Measurements from ENCODE around the gene RASSF1. TPM values are rescaled to one million over a fixed set of nuclear protein-coding genes. Genes with fewer than 3 reads are reported as not detected.

The RASSF1 gene
- total RNA-seq, 2 experiments from 2014 or later, result 157 to 160 TPM

DNA sequence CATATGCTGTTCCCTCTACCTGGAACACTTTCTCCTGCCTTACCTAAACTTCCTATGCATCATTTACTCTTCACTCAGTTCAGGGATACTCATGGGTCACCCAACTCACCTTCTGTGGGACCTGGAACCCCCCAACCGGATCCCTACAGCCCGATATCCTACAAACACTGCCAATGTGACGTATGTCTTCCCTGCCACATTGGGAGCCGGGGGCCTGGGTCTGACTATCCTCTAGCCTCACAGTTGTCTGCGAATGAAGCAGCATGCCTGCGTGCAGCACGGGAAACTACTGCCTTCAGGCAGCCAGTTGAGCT is 9.5 kb upstream of the RASSF1 start:
- H3K36me3 Mint-ChIP-seq (ENCODE audit: low read depth), result peaks cover 46% of the 10 kb centered on the region
- DNase-seq, result no peak
- POLR2A ChIA-PET, result interaction anchor here (0.9 to 32.1 kb wide), 17 partner anchors 9 to 268 kb away, joined by 3 to 704 read pairs (median 5); partner anchors contain the start of genes CISH, HEMK1, HYAL2 and HYAL3
- H3K9me3 Mint-ChIP-seq, result no peaks in the 10 kb centered on the region
- no peaks in the 10 kb centered on the region for H3K27me3 Mint-ChIP-seq
- CTCF ChIA-PET, result interaction anchor here (0.7 to 7.0 kb wide), 10 partner anchors 10 to 263 kb away, joined by 3 to 65 read pairs (median 4); partner anchors contain the start of genes CISH, RASSF1 and TMEM115
- peaks cover 67% of the 10 kb centered on the region for H3K4me1 Mint-ChIP-seq
- H3K27ac Mint-ChIP-seq, result peak overlapping the region; percentile 93
- peak overlapping the region; percentile 91 for H3K4me3 Mint-ChIP-seq

DNA sequence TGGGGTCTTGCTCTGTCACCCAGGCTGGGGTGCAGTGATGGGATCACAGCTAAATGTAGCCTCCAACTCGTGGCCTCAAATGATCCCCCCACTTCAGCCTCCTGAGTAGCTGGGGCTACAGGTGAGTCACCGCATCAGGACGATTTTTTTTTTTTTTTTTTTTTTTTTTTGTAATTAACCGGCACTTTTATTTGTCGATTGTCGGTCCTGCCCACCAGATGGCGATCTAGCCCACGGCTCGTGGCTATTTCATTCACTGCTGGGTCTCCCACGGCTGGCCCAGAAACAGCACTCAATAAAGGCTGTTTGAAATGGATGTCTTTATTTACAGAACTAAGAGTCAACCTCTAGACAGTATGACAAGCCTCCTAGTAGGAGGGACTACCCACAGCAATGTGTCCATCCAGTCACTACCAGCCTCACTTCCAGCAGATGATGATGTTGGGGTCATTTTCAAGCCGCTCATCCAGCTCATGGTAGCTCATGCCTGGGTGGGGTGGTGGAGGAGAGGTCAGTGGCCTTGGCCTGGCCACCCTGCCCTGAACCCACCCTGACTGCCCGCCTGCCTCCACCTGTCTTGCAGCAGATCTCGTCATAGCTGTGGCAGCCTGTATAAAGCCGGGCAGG is 6.7 kb upstream of the RASSF1 start:
- H3K36me3 Mint-ChIP-seq (ENCODE audit: low read depth), result peaks cover 30% of the 10 kb centered on the region
- H3K27me3 Mint-ChIP-seq, result no peaks in the 10 kb centered on the region
- CTCF ChIA-PET, result interaction anchor here (0.6 to 7.0 kb wide), 14 partner anchors 9 to 285 kb away, joined by 3 to 65 read pairs (median 4); partner anchors contain the start of gene RASSF1
- POLR2A ChIA-PET, result interaction anchor here (0.8 to 32.1 kb wide), 7 partner anchors 10 to 265 kb away, joined by 3 to 704 read pairs (median 12); partner anchors contain the start of genes C3orf18, CISH, HYAL2 and HYAL3
- peak overlapping the region; percentile 58 for H3K27ac Mint-ChIP-seq
- peaks cover 83% of the 10 kb centered on the region for H3K4me1 Mint-ChIP-seq
- no peaks in the 10 kb centered on the region for H3K9me3 Mint-ChIP-seq
- no peak overlapping the region for H3K4me3 Mint-ChIP-seq
- peak; percentile 83 for DNase-seq

DNA sequence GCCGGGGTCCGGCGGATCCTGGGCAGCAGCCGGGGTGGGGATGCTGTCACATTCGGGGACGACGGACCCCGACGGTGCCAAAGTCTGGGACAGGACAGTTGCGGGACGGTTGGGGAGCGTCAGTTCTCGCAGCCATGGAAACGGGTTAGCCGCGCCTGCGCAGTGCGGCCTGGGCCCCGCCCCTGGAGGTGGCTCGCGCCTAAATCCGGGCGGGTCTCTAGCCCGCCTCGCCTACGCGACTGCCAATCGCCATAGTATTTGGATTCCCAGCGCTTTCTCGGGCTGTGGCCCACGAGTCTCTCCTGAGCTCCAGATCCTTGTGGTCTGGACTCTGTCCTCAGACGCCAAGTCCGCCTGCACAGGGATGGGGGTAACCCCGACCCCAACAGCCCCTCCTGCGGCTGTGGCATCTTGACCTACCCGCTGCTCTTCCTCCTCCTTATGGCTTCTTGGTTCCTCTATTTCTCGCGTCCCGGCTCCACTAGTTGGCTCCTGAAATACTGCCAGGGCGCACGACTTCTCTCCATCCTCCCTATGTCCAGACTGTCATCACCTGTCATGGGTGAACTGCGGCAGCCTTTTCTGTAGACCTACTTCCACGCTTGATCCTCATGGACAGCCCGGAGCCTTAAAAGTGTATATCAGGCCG is 5.1 kb upstream of the RASSF1 start, which contains the start of gene ZMYND10:
Gene ZMYND10 (minus strand): TSS at position 147 of the 649 bp plus-strand sequence. CDS start 153 bp downstream, outside the sequence.
- Mint-ChIP-seq H3K36me3 (ENCODE audit: low read depth) (peaks cover 27% of the 10 kb centered on the region), H3K4me3 (peak within 1 kb of the TSS; percentile 62), H3K27me3 (no peaks in the 10 kb centered on the region), H3K9me3 (no peaks in the 10 kb centered on the region), H3K4me1 (peaks cover 85% of the 10 kb centered on the region), H3K27ac (peak within 1 kb of the TSS; percentile 54)
- CTCF ChIA-PET, result interaction anchor here (0.7 to 6.5 kb wide), 3 partner anchors 7 to 285 kb away, joined by 3 to 65 read pairs (median 4); partner anchors contain the start of genes HEMK1 and RASSF1
- POLR2A ChIA-PET, result interaction anchor here (1.1 to 32.1 kb wide), 6 partner anchors 11 to 268 kb away, joined by 3 to 704 read pairs (median 6); partner anchors contain the start of genes HEMK1, HYAL2, HYAL3 and NAA80
- peak; percentile 85 for DNase-seq

DNA sequence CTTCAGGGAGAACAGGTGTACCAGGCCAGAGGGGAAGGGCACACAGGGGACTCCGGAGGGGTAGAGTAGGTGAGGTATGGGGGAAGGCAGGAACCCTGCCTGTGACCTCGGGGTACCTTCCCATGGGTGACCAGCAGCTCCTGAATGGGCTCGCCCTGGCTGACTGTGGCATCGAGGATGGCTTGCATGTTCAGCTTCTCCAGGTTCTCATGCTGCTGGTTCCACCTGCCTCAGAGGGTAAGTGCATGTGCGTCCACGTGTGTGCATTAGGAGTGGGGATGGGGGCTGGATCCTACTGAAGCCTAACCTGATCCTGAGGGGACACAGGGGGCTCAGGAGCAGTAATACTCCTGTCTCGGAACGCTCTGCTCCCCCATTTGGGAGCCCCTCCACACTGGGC is 4.4 kb upstream of the RASSF1 start:
- Mint-ChIP-seq H3K4me1 (peaks cover 79% of the 10 kb centered on the region), H3K9me3 (no peaks in the 10 kb centered on the region), H3K27ac (peak overlapping the region; percentile 54), H3K4me3 (no peak overlapping the region), H3K27me3 (no peaks in the 10 kb centered on the region), H3K36me3 (ENCODE audit: low read depth) (peaks cover 24% of the 10 kb centered on the region)
- DNase-seq, result no peak
- ChIA-PET POLR2A (interaction anchor here (0.7 to 32.1 kb wide), 9 partner anchors 10 to 268 kb away, joined by 3 to 704 read pairs (median 5); partner anchors contain the start of genes CISH, HEMK1, HYAL2 and HYAL3), CTCF (interaction anchor here (0.7 to 1.8 kb wide), 3 partner anchors 224 to 286 kb away, joined by 3 to 4 read pairs (median 3); partner anchors contain the start of gene HEMK1)

GRCh38 chr3:50342813-50343633 is 2.4 kb upstream of the RASSF1 start:
- ChIA-PET POLR2A (interaction anchor here (0.7 to 32.1 kb wide), 6 partner anchors 0 to 264 kb away, joined by 3 to 704 read pairs (median 295); partner anchors contain the start of genes C3orf18, CISH, CYB561D2 and HEMK1), CTCF (interaction anchor here (0.8 to 3.1 kb wide), 2 partner anchors 11 to 269 kb away, joined by 3 to 17 read pairs; partner anchors contain the start of gene CISH)
- Mint-ChIP-seq H3K4me3 (no peak overlapping the region), H3K27me3 (no peaks in the 10 kb centered on the region), H3K9me3 (no peaks in the 10 kb centered on the region), H3K4me1 (peaks cover 69% of the 10 kb centered on the region), H3K36me3 (ENCODE audit: low read depth) (peaks cover 32% of the 10 kb centered on the region), H3K27ac (peak overlapping the region; percentile 94)
- DNase-seq, result no peak

- Mint-ChIP-seq H3K27me3 (no peaks in the 10 kb centered on the region), H3K27ac (peak overlapping the region; percentile 94), H3K4me3 (peak overlapping the region; percentile 43), H3K36me3 (ENCODE audit: low read depth) (peaks cover 33% of the 10 kb centered on the region), H3K9me3 (no peaks in the 10 kb centered on the region), H3K4me1 (peaks cover 62% of the 10 kb centered on the region)
- no peak for DNase-seq
- CTCF ChIA-PET, result interaction anchor here (0.7 to 3.1 kb wide), 4 partner anchors 11 to 270 kb away, joined by 3 to 17 read pairs (median 3); partner anchors contain the start of gene CISH
- POLR2A ChIA-PET, result interaction anchor here (0.7 to 32.1 kb wide), 6 partner anchors 0 to 265 kb away, joined by 3 to 704 read pairs (median 295); partner anchors contain the start of genes C3orf18, CISH, CYB561D2 and HEMK1
Observed at GRCh38 chr3:50341996-50342650, 1.5 kb upstream of the RASSF1 start.

- peaks cover 37% of the 10 kb centered on the region for H3K36me3 Mint-ChIP-seq (ENCODE audit: low read depth)
- H3K27me3 Mint-ChIP-seq, result no peaks in the 10 kb centered on the region
- peaks cover 61% of the 10 kb centered on the region for H3K4me1 Mint-ChIP-seq
- H3K4me3 Mint-ChIP-seq, result peak overlapping the region; percentile 85
- H3K9me3 Mint-ChIP-seq, result no peaks in the 10 kb centered on the region
- DNase-seq, result peak; percentile 47
- H3K27ac Mint-ChIP-seq, result peak overlapping the region; percentile 94
- POLR2A ChIA-PET, result interaction anchor here (0.8 to 32.1 kb wide), 11 partner anchors 1 to 313 kb away, joined by 3 to 704 read pairs (median 19); partner anchors contain the start of genes C3orf18, CISH, CYB561D2 and HEMK1
- CTCF ChIA-PET, result interaction anchor here (1.3 to 5.9 kb wide), 7 partner anchors 7 to 277 kb away, joined by 3 to 65 read pairs (median 5); partner anchors contain the start of genes CYB561D2, HYAL3, NAA80 and NPRL2
Observed at GRCh38 chr3:50341537-50341936, 901 bp upstream of the RASSF1 start.

- ChIA-PET POLR2A (interaction anchor here (0.9 to 32.1 kb wide), 14 partner anchors 3 to 280 kb away, joined by 3 to 704 read pairs (median 12); partner anchors contain the start of genes C3orf18, CISH, CYB561D2 and GNAI2), CTCF (interaction anchor here (0.6 to 5.9 kb wide), 9 partner anchors 8 to 278 kb away, joined by 3 to 65 read pairs (median 5); partner anchors contain the start of genes CYB561D2, HYAL3, NAA80 and NPRL2)
- Mint-ChIP-seq H3K36me3 (ENCODE audit: low read depth) (peaks cover 51% of the 10 kb centered on the region), H3K4me3 (peak overlapping the region; percentile 85), H3K9me3 (no peaks in the 10 kb centered on the region), H3K27me3 (no peaks in the 10 kb centered on the region), H3K27ac (peak overlapping the region; percentile 94), H3K4me1 (peaks cover 62% of the 10 kb centered on the region)
- no peak for DNase-seq
Observed at GRCh38 chr3:50340147-50340447, 539 bp downstream of the RASSF1 start.

DNA sequence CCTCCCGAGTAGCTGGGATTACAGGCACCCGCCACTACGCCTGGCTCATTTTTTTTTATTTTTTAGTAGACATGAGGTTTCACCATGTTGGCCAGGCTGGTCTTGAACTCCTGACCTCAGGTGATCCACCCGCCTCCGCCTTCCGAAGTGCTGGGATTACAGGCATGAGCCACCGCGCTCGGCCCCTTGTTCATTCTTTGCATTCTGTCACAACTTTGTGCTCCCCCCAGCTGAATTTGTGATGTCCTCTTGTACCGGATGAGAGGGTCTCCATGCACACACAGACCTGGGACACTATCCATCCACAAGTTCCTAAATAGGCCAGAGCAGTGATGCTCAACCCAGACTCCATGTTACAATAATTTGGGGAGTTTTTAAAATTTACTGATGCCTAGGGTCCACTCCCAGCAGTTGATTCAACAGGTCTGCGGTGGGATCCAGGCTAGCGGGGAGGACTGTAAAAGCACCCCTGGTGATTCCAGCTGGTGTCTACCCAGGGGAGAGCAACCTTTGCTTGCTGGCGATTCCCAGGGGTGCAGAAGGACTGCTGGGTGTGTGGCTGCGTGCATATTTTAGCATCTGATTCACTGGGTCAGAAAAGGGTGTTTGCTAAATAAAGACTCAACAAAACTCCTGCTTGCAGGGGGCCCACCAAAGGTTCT is 1.0 kb downstream of the RASSF1 start:
- Mint-ChIP-seq H3K9me3 (no peaks in the 10 kb centered on the region), H3K36me3 (ENCODE audit: low read depth) (peaks cover 54% of the 10 kb centered on the region), H3K27ac (peak overlapping the region; percentile 94), H3K27me3 (no peaks in the 10 kb centered on the region), H3K4me1 (peaks cover 61% of the 10 kb centered on the region), H3K4me3 (peak overlapping the region; percentile 85)
- POLR2A ChIA-PET, result interaction anchor here (1.0 to 32.1 kb wide), 11 partner anchors 3 to 280 kb away, joined by 4 to 704 read pairs (median 36); partner anchors contain the start of genes C3orf18, CISH, CYB561D2 and GNAI2
- DNase-seq, result no peak
- CTCF ChIA-PET, result interaction anchor here (0.7 to 5.9 kb wide), 7 partner anchors 9 to 270 kb away, joined by 3 to 65 read pairs (median 5); partner anchors contain the start of genes CYB561D2, HYAL3, NAA80 and NPRL2

- peaks cover 65% of the 10 kb centered on the region for H3K4me1 Mint-ChIP-seq
- peak overlapping the region; percentile 94 for H3K27ac Mint-ChIP-seq
- H3K36me3 Mint-ChIP-seq (ENCODE audit: low read depth), result peaks cover 61% of the 10 kb centered on the region
- ChIA-PET POLR2A (interaction anchor here (1.0 to 32.1 kb wide), 10 partner anchors 4 to 268 kb away, joined by 3 to 704 read pairs (median 89); partner anchors contain the start of genes C3orf18, CISH, CYB561D2 and GNAI2), CTCF (interaction anchor here (0.7 to 7.5 kb wide), 8 partner anchors 10 to 270 kb away, joined by 3 to 65 read pairs (median 7); partner anchors contain the start of genes CYB561D2, HYAL2, HYAL3 and NAA80)
- no peaks in the 10 kb centered on the region for H3K27me3 Mint-ChIP-seq
- H3K4me3 Mint-ChIP-seq, result peak overlapping the region; percentile 85
- H3K9me3 Mint-ChIP-seq, result no peaks in the 10 kb centered on the region
- DNase-seq, result no peak
Observed at GRCh38 chr3:50338965-50339364, 1.7 kb downstream of the RASSF1 start.
